Progenitor cell of endocrine pancreas (in vitro differentiated cells): ENCODE results near the gene OTULIN. TPM values are rescaled to one million over a fixed set of nuclear protein-coding genes. Genes with fewer than 3 reads are reported as not detected.
A peak's percentile ranks its signal among the peaks of the same experiment; 100 is the strongest.

Experiments used
- DNase-seq: peaks from one replicate; pipeline ENCODE4 v3.0.0; 2021; ENCODE audit warnings: low spot score; ENCODE audit not compliant: unreplicated experiment
- H3K27ac Mint-ChIP-seq: 2 replicates; pipeline ENCODE4 v1.8.0; 2021; ENCODE audit warnings: mild to moderate bottlenecking, moderate library complexity, mixed read lengths
- H3K27me3 Mint-ChIP-seq: 2 replicates; pipeline ENCODE4 v1.8.0; 2021; ENCODE audit warnings: mixed read lengths
- H3K36me3 Mint-ChIP-seq: 2 replicates; pipeline ENCODE4 v1.8.0; 2022; ENCODE audit warnings: mixed read lengths; ENCODE audit not compliant: insufficient read depth
- H3K4me1 Mint-ChIP-seq: 2 replicates; pipeline ENCODE4 v1.8.0; 2021; ENCODE audit warnings: low read depth, mixed read lengths
- H3K4me3 Mint-ChIP-seq: 2 replicates; pipeline ENCODE4 v1.8.0; 2021; ENCODE audit warnings: low read depth, mild to moderate bottlenecking, moderate library complexity, mixed read lengths
- H3K9me3 Mint-ChIP-seq: 2 replicates; pipeline ENCODE4 v1.8.0; 2021; ENCODE audit warnings: low read depth, mixed read lengths
- CTCF ChIP-seq: fragments of 200-600 bp; sonication (generic); IDR thresholded peaks from one replicate; pipeline ENCODE4 v1.5.0; 2021; ENCODE audit warnings: antibody characterized with exemption, mild to moderate bottlenecking; ENCODE audit not compliant: unreplicated experiment
- total RNA-seq: library from RNA; stranded (reverse); gene quantifications from 2 replicates; pipeline ENCODE4 v1.2.1, GENCODE V29; 2021

Gene OTULIN
- total RNA-seq, 1 donor from 2014 or later: 36.4 TPM

- no peak for DNase-seq
- H3K27ac Mint-ChIP-seq: peak overlapping the region; percentile 96
- peak overlapping the region; percentile 91 for H3K4me3 Mint-ChIP-seq
- peaks cover 2% of the 10 kb centered on the region for H3K36me3 Mint-ChIP-seq
- no peaks in the 10 kb centered on the region for H3K9me3 Mint-ChIP-seq
- H3K27me3 Mint-ChIP-seq: no peaks in the 10 kb centered on the region
- peaks cover 28% of the 10 kb centered on the region for H3K4me1 Mint-ChIP-seq
- no peak for TF ChIP-seq CTCF
These were observed 716 bp upstream of the OTULIN start for GRCh38 chr5:14663734-14664269.

DNA sequence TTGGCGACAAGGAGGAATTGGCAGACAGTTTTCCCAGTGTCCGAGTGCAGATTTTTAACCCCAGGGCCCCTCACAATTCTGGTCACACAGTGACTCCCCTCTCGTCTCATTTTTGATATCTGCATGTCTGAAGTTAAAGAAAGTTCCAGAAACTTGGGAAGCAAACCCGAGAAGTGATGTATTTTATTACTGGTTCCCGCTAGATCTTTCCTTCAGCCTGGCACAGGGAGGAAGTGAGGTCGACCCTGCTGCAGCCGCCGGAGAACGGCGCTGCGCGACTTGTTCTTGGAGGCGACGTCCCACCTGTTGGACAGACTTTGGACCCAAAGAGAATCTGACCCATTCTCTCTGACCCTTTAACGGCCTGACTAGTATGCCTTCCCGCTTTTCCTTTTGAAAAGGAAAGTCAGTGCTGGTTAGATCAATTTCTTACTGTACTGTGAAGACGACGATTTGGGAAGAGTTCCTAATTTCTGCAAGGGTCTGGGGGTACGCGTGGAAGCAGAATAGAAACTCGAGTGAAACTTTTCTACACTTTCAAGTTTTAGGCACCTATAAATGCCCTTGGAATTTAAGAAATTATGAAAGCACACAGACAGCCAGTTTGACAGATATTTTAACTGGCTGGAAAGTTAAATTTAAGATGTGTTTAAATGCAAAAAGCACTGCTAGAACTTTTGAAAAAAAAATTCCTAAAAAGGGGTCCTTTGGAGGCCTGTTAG is 744 bp downstream of the OTULIN start:
- Mint-ChIP-seq H3K36me3 (peaks cover 2% of the 10 kb centered on the region), H3K27ac (peak overlapping the region; percentile 93)

GRCh38 chr5:14665949-14666348 is 1.4 kb downstream of the OTULIN start:
- peak overlapping the region; percentile 87 for H3K4me3 Mint-ChIP-seq
- peaks cover 2% of the 10 kb centered on the region for H3K36me3 Mint-ChIP-seq
- H3K4me1 Mint-ChIP-seq: peaks cover 29% of the 10 kb centered on the region
- H3K27me3 Mint-ChIP-seq: no peaks in the 10 kb centered on the region
- no peak for DNase-seq
- no peaks in the 10 kb centered on the region for H3K9me3 Mint-ChIP-seq
- peak; percentile 28 for TF ChIP-seq CTCF
- peak overlapping the region; percentile 67 for H3K27ac Mint-ChIP-seq

More for the DNA sequence above, 744 bp downstream of the OTULIN start:
- no peaks in the 10 kb centered on the region for H3K27me3 Mint-ChIP-seq
- H3K4me3 Mint-ChIP-seq: peak overlapping the region; percentile 87
- peak; percentile 12 for DNase-seq
- H3K4me1 Mint-ChIP-seq: peaks cover 28% of the 10 kb centered on the region
- no peak for TF ChIP-seq CTCF
- no peaks in the 10 kb centered on the region for H3K9me3 Mint-ChIP-seq

DNA sequence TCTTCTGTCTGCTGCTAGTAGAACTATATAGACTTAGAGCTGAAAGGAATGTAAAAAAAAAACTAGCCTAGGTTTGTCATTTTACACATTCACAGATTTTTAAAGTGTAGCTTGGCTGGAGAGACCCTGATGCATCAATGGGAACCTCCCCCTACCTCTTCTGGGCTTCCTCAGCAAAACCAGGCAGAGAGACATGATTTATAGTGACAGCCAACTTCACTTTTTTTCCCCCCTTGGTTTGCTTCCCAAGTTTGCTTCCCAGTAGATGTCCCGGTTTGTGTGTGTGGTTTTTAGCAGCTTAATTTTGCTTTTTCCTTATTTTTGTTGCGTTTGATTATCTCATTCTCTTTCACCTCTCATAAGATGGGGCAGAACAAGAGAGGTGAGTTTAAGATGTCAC is 1.8 kb downstream of the OTULIN start:
- H3K27ac Mint-ChIP-seq: no peak overlapping the region
- H3K36me3 Mint-ChIP-seq: peaks cover 2% of the 10 kb centered on the region
- peaks cover 33% of the 10 kb centered on the region for H3K4me1 Mint-ChIP-seq
- no peaks in the 10 kb centered on the region for H3K9me3 Mint-ChIP-seq
- DNase-seq: no peak
- H3K4me3 Mint-ChIP-seq: peak overlapping the region; percentile 87
- no peak for TF ChIP-seq CTCF
- no peaks in the 10 kb centered on the region for H3K27me3 Mint-ChIP-seq

DNA sequence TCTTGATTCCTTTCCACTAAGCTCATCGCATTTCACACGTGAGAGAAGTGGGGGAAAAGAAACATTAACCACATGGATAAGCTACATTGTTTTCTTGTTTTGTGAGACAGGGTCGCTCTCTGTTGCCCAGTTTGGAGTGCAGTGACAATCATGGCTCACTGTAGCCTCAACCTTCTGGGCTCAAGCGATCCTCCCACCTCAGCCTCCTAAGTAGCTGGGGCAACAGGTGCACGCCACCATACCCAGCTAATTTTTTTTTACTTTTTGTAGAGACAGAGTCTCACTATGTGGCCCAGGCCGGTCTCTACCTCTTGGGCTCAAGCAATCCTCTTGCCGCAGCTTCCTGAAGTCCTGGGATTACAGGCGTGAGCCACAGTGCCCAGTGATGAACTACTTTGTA is 2.8 kb downstream of the OTULIN start:
- no peaks in the 10 kb centered on the region for H3K9me3 Mint-ChIP-seq
- peak overlapping the region; percentile 17 for H3K4me3 Mint-ChIP-seq
- no peak for TF ChIP-seq CTCF
- no peaks in the 10 kb centered on the region for H3K27me3 Mint-ChIP-seq
- peaks cover 2% of the 10 kb centered on the region for H3K36me3 Mint-ChIP-seq
- no peak for DNase-seq
- peaks cover 37% of the 10 kb centered on the region for H3K4me1 Mint-ChIP-seq
- no peak overlapping the region for H3K27ac Mint-ChIP-seq
